ENCODE data around the gene KRT5. TPM values are rescaled to one million over a fixed set of nuclear protein-coding genes. Genes with fewer than 3 reads are reported as not detected.

Gene KRT5
- total RNA-seq, 1 donor, result under 0.01 TPM

- no peak overlapping the region for H3K4me3 ChIP-seq (ENCODE audit: low read depth, low read length)
- no peak for TF ChIP-seq CTCF (IDR thresholded peaks at IDR 0.05; ENCODE audit: insufficient read depth, low read depth, low read length)
- no peak for DNase-seq (ENCODE audit: low read depth)
Measured at GRCh38 chr12:52558781-52559445, 38.7 kb upstream of the KRT5 start.

- no peak for TF ChIP-seq CTCF (IDR thresholded peaks at IDR 0.05; ENCODE audit: insufficient read depth, low read depth, low read length)
- H3K4me3 ChIP-seq (ENCODE audit: low read depth, low read length), result no peak overlapping the region
- DNase-seq (ENCODE audit: low read depth), result no peak
Measured at GRCh38 chr12:52557476-52557875, 37.3 kb upstream of the KRT5 start.

- no peak overlapping the region for H3K4me3 ChIP-seq (ENCODE audit: low read depth, low read length)
- TF ChIP-seq CTCF (IDR thresholded peaks at IDR 0.05; ENCODE audit: insufficient read depth, low read depth, low read length), result no peak
- no peak for DNase-seq (ENCODE audit: low read depth)
Measured at GRCh38 chr12:52555577-52555976, 35.4 kb upstream of the KRT5 start.

- no peak for DNase-seq (ENCODE audit: low read depth)
- H3K4me3 ChIP-seq (ENCODE audit: low read depth, low read length), result no peak within 1 kb of the TSS
- TF ChIP-seq CTCF (IDR thresholded peaks at IDR 0.05; ENCODE audit: insufficient read depth, low read depth, low read length), result no peak
Measured at GRCh38 chr12:52552681-52553195, 32.5 kb upstream of the KRT5 start, which contains the start of gene KRT71. KRT71 (minus strand) TSS chr12:52553145; CDS start chr12:52553077, 68 bp downstream.

- DNase-seq (ENCODE audit: low read depth), result no peak
- H3K4me3 ChIP-seq (ENCODE audit: low read depth, low read length), result no peak overlapping the region
- TF ChIP-seq CTCF (IDR thresholded peaks at IDR 0.05; ENCODE audit: insufficient read depth, low read depth, low read length), result no peak
Measured at GRCh38 chr12:52552055-52552454, 31.9 kb upstream of the KRT5 start.

- TF ChIP-seq CTCF (IDR thresholded peaks at IDR 0.05; ENCODE audit: insufficient read depth, low read depth, low read length), result no peak
Measured at GRCh38 chr12:52551216-52551865, 31.1 kb upstream of the KRT5 start.

More at GRCh38 chr12:52551216-52551865, 31.1 kb upstream of the KRT5 start:
- DNase-seq (ENCODE audit: low read depth), result peak; percentile 1
- H3K4me3 ChIP-seq (ENCODE audit: low read depth, low read length), result no peak overlapping the region

Measured in fibroblast of villous mesenchyme (primary cell).